ENCODE data around the gene ARMC2.

GRCh38 chr6:109014606-109015005 is 166.4 kb downstream of the ARMC2 start:
- TF ChIP-seq POLR2AphosphoS5 (IDR thresholded peaks at IDR 0.05; ENCODE audit: low read depth, low read length) (no peak), TAF1 (IDR thresholded peaks at IDR 0.05; ENCODE audit: borderline replicate concordance, insufficient read depth, low read length) (no peak)
